H1 (cell line): Measurements from ENCODE around the gene ADAMTS17.

ENCODE experiments used
- BRCA1 ChIP-seq: IDR thresholded peaks from 2 replicates; pipeline ENCODE4 v1.6.1; 2012; ENCODE audit warnings: low read depth, low read length, improper control_type of control experiment
- CTCF ChIP-seq, 3 experiments: IDR thresholded peaks; 1 replicate in 2 of 3; 2 replicates in 1 of 3; pipeline versions ENCODE4 v1.5.1 to v1.6.1; 2011; ENCODE audit warnings: low read length in 3 of 3, mild to moderate bottlenecking in 3 of 3, inconsistent platforms in 2 of 3, low read depth in 1 of 3, moderate library complexity in 1 of 3; ENCODE audit not compliant: insufficient read depth in 1 of 3; ENCODE audit errors: control extremely low read depth in 1 of 3
- EP300 ChIP-seq, 2 experiments: IDR thresholded peaks; 1 replicate in 1 of 2; 2 replicates in 1 of 2; pipeline ENCODE4 v1.6.1; 2011 to 2012; ENCODE audit warnings: low read depth in 2 of 2, low read length in 2 of 2, mild to moderate bottlenecking in 2 of 2, borderline replicate concordance in 1 of 2, inconsistent platforms in 1 of 2, moderate library complexity in 1 of 2
- JUND ChIP-seq: IDR thresholded peaks from 2 replicates; pipeline ENCODE4 v1.6.1; 2011; ENCODE audit warnings: mild to moderate bottlenecking, improper control_type of control experiment, low read length
- MAX ChIP-seq: IDR thresholded peaks from 2 replicates; pipeline ENCODE4 v1.6.1; 2012; ENCODE audit warnings: inconsistent platforms
- RAD21 ChIP-seq, 2 experiments: IDR thresholded peaks in 1 of 2; conservative IDR thresholded peaks in 1 of 2; 2 replicates each; pipeline ENCODE4 v1.6.1; 2011; ENCODE audit warnings: low read depth in 2 of 2, low read length in 2 of 2, improper control_type of control experiment in 1 of 2, inconsistent platforms in 1 of 2, mild to moderate bottlenecking in 1 of 2, moderate library complexity in 1 of 2

- no peak for TF ChIP-seq CTCF (IDR thresholded peaks at IDR 0.05; ENCODE audit: control extremely low read depth in 1 of 3, insufficient read depth in 1 of 3, low read depth in 1 of 3, low read length in 3 of 3)
- no peak for TF ChIP-seq JUND
- no peak for TF ChIP-seq BRCA1
- no peak for TF ChIP-seq RAD21 (IDR thresholded peaks at IDR 0.05 in 1 of 2, conservative IDR thresholded peaks at IDR 0.05 in 1 of 2; ENCODE audit: low read depth in 2 of 2, low read length in 2 of 2)
- no peak for TF ChIP-seq MAX
- no peak for TF ChIP-seq EP300 (IDR thresholded peaks at IDR 0.05; ENCODE audit: borderline replicate concordance in 1 of 2, low read depth in 2 of 2, low read length in 2 of 2)
Observed at GRCh38 chr15:100050877-100051786, 290.6 kb downstream of the ADAMTS17 start.
